T-helper 1 cell treated with Interleukin-12 subunit alpha and Interleukin-12 subunit beta and Interleukin-4 antibody, amounts not matched to agents 30 ng/mL and 1 ng/mL, for 36 hours (primary cell): ENCODE results near the gene MRPL48. TPM values are rescaled to one million over a fixed set of nuclear protein-coding genes. Genes with fewer than 3 reads are reported as not detected.
"Not testable (repeated sequence)": the region's sequence is repeated elsewhere in the genome, so short reads cannot be mapped to it uniquely, and the experiment has no call there.

Experiments
- intact Hi-C: fragments of 100-400 bp; cut with micrococcal nuclease; formaldehyde crosslinking; loops from one replicate; pipeline ENCODE4 v1.15.1; 2024
- total RNA-seq: library from RNA; stranded (reverse); gene quantifications from 2 replicates; pipeline ENCODE4 v1.2.3, GENCODE V29; 2022

Gene MRPL48
- total RNA-seq, 1 donor from 2014 or later = 51.8 TPM

GRCh38 chr11:73766763-73767162 is 20.9 kb upstream of the MRPL48 start:
- intact Hi-C loops = loop anchor here (10.0 kb wide), 1 partner anchor 622 kb away; the partner anchor contains the start of gene FCHSD2

GRCh38 chr11:73770811-73771210 is 16.9 kb upstream of the MRPL48 start:
- intact Hi-C loops = not testable (repeated sequence)

- intact Hi-C loops = loop anchor here (1.0 to 5.0 kb wide), 12 partner anchors 9 to 1557 kb away; partner anchors contain the start of genes ATG16L2, C2CD3, COA4 and FAM168A
These were observed 8.4 kb upstream of the MRPL48 start for GRCh38 chr11:73779084-73779902.

- intact Hi-C loops = no loop called here
These were observed 6.4 kb upstream of the MRPL48 start for GRCh38 chr11:73781303-73781702.

DNA sequence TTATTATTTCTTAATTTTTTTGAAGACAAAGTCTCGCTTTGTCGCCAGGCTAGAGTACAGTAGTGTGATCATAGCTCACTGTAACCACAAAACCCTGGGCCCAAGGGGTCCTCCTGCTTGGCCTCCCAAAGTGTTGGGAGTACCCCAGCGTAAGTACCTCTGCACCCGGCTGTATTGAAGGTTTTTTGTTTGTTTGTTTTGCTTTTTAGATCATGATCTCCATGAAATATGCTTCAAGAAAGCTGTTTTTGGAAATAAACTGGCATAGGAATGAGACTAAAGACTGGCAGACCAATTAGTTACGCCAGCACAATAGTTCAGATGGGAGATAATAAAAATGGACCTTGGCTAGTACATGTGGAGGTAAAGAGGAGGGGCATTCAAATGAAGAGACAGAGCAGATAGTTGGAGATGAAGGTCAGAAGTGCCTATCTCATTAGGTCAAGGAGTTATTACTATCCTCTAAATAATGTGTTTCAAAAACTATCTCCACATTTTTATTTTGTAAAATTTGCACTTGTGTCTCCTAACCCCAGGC is 4.1 kb upstream of the MRPL48 start:
- intact Hi-C loops = no loop called here

DNA sequence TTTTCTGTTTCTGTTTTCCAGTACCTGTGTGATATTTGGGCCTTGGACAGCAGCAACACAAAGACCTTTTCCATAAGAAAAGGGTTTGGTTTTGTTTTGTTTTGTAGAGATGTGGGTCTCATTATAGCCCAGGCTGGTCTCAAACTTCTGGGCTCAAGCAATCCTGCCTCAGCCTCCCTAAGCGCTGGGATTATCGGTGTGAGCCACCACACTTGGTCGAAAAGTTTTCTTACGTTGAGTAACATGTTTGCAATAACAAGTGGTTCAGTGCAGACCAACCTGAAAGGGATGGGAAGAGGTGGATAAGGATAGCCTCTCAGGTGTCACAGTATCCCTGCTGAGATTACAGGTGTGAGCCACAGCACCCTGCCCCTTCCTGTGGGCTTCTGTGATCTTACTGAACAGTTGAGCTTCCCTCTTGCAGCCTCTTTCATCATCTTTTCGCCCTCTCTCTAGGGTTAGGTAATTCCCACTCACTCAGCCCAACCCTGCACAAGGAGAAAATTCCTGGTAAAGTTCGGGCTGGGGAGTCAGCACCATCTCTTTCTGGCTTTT is 3.5 kb upstream of the MRPL48 start:
- intact Hi-C loops = no loop called here

- intact Hi-C loops = loop anchor here (5.0 kb wide), 2 partner anchors 32 to 613 kb away; partner anchors contain the start of gene PGM2L1
These were observed 2.9 kb upstream of the MRPL48 start for GRCh38 chr11:73784734-73785133.

- intact Hi-C loops = loop anchor here (5.0 kb wide), 2 partner anchors 33 to 612 kb away; partner anchors contain the start of gene PGM2L1
These were observed 2.2 kb upstream of the MRPL48 start for GRCh38 chr11:73785467-73785866.

- intact Hi-C loops = loop anchor here (1.0 to 5.0 kb wide), 3 partner anchors 26 to 610 kb away; partner anchors contain the start of genes PGM2L1 and RAB6A
These were observed 527 bp upstream of the MRPL48 start for GRCh38 chr11:73787051-73787642.

DNA sequence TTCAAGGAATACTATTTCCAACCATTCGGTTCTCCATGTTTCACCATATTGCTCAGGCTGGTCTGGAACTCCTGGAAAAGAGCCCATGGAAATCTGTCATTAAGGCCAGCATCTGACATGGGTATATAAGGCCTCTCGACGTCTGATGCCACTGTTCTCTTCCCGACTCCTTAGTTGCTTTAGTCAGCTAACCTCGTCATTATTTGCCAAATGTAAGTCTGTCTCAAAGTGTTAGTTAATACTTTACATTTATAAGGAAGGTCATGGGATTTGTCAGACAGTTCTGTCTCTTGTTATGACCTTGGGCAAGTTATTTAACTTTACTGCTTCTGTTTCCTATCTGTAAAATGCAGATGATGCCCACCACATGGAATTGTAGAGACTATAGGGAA is 1.6 kb downstream of the MRPL48 start:
- intact Hi-C loops = loop anchor here (2.0 to 5.0 kb wide), 3 partner anchors 37 to 608 kb away; partner anchors contain the start of genes C2CD3, PGM2L1 and PPME1

DNA sequence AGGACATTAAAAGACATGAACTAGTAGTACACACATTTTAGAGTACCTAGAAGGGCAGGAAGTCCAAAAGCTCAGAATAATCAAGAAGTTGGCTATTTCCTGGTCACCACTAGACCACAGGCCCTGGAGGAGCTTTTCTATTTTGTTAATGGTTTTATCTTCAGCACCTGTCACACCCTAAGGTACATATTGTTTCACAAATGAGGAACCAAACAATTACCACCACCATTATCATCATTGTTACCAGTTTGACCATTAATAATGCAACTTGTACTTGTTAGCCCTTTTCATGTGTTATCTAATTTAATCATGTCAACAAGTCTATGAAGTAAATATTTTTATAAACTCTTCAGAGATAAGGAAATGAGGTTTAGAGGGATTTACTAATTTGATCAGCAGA is 4.9 kb downstream of the MRPL48 start:
- intact Hi-C loops = no loop called here

DNA sequence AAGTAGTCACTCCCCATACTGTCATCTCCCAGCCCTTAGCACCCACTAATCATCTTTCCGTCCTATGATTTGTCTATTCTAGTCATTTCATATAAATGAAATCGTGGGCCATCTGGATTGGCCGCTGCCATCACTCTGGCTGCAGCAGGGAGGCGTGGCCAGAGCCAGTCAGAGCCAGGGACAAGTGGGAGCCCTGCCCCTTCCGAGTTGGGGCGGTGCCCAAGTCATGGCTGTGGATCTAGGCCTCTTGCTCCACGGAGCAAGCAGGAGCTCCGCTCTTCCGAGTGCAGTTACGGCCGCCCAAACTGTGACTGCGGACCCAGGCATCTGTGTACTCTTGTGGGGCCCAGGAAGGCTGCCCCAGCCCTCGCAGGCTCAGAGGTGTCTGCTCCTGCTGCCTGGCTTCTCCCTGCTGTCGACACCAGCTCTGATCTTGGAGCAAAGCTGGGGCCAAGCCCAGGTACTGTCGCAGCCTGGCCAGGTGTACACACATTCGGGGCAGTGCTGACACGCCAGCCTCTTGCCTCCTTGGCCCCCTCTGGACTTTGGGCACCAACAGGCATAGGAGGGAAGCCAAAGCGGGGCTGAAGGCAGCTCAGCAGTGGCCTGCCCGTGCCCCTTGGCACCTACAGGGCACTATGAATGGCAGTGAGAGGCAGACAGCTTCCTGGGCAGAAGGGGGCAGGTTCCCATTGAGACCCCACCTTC is 8.4 kb downstream of the MRPL48 start:
- intact Hi-C loops = no loop called here

- intact Hi-C loops = no loop called here
These were observed 9.8 kb downstream of the MRPL48 start for GRCh38 chr11:73797457-73797856.

GRCh38 chr11:73800276-73800806 is 12.7 kb downstream of the MRPL48 start:
- intact Hi-C loops = no loop called here

DNA sequence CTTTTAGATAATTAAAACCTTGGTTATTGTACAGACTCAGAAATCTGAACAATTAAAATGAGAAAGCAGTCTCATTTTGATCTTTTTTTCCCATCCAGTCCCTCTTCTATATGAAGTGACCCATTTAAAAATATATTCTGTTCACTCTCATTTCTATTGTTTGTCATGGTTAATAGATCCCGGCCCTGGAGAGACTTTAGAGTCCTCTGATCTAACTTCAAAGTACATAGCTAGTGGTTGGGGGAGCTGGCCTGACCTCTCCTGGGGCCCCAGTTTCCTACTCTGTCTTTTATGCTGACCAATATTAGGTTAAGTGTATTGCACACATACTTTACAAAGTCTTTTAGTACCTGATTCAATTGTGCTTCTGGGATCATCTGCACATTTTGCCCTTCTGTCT is 13.5 kb downstream of the MRPL48 start:
- intact Hi-C loops = no loop called here

DNA sequence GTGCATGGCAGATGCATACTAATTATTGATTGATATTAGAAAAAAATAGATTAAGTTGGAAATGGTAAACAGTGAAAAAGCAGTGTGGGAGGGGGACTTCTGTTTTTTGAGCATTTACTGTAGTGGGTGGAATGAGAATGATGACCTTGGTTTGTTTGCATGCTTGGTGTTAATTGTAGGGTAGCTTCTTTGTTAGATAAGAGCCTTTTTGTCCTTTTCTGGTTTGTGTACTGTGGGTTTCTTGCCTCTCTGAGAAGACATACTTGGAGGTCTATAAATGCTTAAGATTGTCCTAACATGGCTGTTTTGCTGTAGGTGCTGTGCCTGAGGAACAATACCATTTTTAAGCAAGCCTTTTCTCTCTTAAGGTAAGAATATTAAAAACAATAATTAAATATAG is 17.0 kb downstream of the MRPL48 start:
- intact Hi-C loops = no loop called here

DNA sequence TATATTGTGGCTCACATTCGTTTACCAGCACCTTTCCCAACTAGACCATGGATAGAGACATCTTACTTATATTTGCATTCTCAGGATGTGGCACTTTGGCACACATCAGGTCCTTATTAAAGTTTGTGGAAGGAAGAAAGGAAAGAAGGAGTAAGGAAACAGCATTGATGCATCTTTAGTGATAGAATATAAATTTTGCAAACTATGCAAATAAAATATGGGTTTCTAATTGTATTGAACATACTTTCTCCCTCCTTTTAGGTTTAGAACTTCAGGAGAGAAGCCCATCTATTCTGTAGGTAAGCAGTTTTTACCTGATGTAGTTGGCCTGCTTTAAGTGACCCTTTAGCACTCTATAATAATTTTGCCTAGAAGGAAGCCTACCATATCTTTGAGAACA is 20.4 kb downstream of the MRPL48 start:
- intact Hi-C loops = no loop called here

DNA sequence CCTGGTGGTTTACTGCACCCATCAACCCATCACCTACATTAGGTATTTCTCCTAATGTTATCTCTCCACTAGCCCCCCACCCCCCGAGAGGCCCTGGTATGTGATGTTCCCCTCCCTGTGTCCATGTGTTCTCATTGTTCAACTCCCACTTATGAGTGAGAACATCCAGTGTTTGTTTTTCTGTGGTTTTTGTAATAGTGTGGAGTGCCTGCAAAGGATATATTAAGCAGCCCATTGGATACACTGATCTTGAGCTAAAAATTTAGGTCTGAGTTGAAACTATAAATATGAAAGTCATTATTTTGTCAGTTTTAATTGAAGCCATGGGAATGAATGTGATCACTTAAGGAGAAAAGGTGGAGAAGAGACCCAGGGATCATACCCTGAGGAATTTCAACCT is 23.0 kb downstream of the MRPL48 start:
- intact Hi-C loops = no loop called here

- intact Hi-C loops = no loop called here
These were observed 24.6 kb downstream of the MRPL48 start for GRCh38 chr11:73812234-73812633.

GRCh38 chr11:73814812-73815211 is 27.1 kb downstream of the MRPL48 start:
- intact Hi-C loops = no loop called here

DNA sequence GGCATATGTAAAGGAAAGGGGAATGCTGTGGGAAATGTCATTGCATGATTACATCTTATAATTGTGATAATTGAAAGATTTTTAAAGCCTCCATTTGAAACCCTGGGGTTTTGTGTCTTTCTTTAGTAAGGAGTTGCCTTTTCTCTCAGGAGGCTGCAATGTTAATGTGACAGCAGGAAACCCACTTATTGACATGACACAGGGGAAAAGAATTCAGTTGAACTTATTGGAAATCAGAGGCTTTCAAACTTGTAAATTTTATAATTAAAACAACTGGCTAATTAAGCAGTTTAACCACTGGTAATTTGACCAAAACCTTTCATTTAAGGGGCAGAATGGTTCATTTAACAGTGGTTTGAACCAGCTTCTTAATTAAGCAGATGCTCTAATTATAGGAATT is 31.2 kb downstream of the MRPL48 start:
- intact Hi-C loops = no loop called here
